Fibroblast of pulmonary artery (primary cell): ENCODE measurements around the gene C6orf52.
"Not testable (repeated sequence)": the region's sequence is repeated elsewhere in the genome, so short reads cannot be mapped to it uniquely, and the experiment has no call there.

Experiments used
- DNase-seq: peaks from one replicate; pipeline ENCODE4 v3.0.0-alpha.2; 2010; ENCODE audit warnings: low read depth
- H3K4me3 ChIP-seq: replicated peaks from 2 replicates; pipeline ENCODE4 v1.5.1; 2011; ENCODE audit warnings: low read depth, mild to moderate bottlenecking, control low read depth, low read length, moderate library complexity
- CTCF ChIP-seq: IDR thresholded peaks from 2 replicates; pipeline ENCODE4 v1.5.1; 2011; ENCODE audit warnings: mild to moderate bottlenecking, control low read depth, low read length, inconsistent platforms; ENCODE audit errors: missing control alignments

The C6orf52 gene

DNA sequence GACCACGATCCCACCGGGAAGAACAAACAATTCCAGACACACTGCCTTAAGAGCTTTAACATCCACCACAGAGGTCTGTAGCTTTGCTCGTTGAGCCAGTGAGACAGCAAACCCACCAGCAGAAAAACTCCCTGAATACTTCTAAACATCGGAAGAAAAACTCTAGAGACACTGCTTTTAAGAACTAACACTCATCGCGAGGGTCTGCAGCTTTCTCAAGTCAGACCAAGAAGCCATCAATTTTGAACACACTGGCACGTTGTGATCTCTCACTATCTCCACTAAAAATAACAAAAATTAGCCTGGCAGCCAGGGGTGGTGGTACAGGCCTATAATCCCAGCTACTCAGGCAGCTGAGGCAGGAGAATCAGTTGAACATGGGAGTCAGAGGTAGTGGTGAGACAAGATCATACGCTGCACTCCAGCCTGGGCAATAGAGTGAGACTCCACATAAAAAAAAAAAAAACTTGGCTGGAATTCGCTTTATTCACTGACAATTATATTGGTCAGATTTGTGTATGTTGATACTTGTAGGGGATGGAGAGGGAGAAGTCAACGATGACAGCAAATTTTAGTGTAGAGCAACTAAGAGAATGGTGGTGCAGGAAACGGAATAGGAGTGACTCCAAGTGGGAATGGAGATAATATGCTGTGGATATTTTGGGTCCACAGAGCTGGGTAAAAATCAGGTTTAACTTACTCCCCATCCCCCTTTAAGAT is 27.6 kb upstream of the C6orf52 start:
- peak overlapping the region; percentile 90 for H3K4me3 ChIP-seq
- TF ChIP-seq CTCF, result no peak
- DNase-seq, result no peak

- not testable (repeated sequence) for DNase-seq
- peak overlapping the region; percentile 56 for H3K4me3 ChIP-seq
These were observed 26.8 kb upstream of the C6orf52 start for GRCh38 chr6:10720960-10721849.

GRCh38 chr6:10720265-10720959 is 26.0 kb upstream of the C6orf52 start:
- no peak for DNase-seq
- TF ChIP-seq CTCF, result no peak
- peak overlapping the region; percentile 56 for H3K4me3 ChIP-seq

- H3K4me3 ChIP-seq, result peak overlapping the region; percentile 56
- TF ChIP-seq CTCF, result no peak
- no peak for DNase-seq
These were observed 25.5 kb upstream of the C6orf52 start for GRCh38 chr6:10719964-10720264.

DNA sequence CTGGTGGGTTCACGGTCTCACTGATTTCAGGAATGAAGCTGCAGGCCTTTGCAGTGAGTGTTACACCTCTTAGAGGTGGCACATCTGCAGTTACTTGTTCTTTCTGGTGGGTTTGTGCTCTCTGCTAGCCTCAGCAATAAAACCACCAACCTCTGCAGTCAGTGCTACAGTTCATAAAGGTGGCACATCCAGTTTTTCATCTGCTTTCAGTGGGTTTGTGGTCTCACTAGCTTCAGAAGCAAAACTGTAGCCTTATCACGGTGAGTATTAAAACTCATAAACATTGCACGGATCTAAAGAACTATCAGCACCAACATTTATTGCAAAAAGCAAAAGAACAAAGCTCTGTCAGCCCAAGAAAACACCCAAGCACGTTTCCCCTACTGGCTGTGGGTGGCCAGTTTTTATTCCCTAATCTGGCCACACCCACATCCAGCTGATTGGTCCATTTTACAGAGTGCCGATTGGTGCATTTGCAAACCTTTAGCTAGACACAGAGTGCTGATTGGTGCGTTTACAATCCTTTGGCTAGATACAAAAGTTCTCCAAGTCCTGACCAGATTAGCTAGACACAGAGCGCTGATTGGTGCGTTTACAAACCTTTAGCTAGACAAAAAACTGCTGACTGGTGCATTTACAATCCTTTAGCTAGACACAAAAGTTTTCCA is 25.0 kb upstream of the C6orf52 start:
- no peak for DNase-seq
- no peak for TF ChIP-seq CTCF
- H3K4me3 ChIP-seq, result peak overlapping the region; percentile 56

DNA sequence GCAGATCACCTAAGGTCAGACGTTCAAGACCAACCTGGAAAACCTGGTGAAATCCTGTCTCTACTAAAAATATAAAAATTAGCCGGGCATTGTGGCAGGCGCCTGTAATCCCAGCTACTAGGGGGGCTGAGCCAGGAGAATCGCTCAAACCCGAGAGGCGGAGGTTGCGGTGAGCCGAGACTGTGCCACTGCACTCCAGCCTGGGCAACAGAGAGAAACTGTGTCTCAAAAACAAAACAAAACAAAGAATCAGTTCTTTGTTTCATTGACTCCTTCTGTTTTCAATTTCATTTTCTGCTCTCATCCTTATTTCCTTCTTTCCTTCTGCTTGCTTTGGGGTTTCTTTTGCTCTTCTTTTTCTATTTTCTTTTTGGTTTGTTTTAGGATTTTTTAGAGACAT is 19.5 kb upstream of the C6orf52 start:
- no peak for DNase-seq
- no peak overlapping the region for H3K4me3 ChIP-seq
- no peak for TF ChIP-seq CTCF

GRCh38 chr6:10696655-10697054 is 2.2 kb upstream of the C6orf52 start:
- no peak for DNase-seq
- TF ChIP-seq CTCF, result no peak
- no peak overlapping the region for H3K4me3 ChIP-seq
